ENCODE results near the gene VANGL2. TPM values are rescaled to one million over a fixed set of nuclear protein-coding genes. Genes with fewer than 3 reads are reported as not detected.

VANGL2 gene
- total and polyA plus RNA-seq, 2 of the 8 experiments (the other 6 are each of a cell fraction or from before 2014, with no cell fraction given) = 62.5 to 118 TPM

- Histone ChIP-seq H4K5ac (ENCODE audit: insufficient read length, low read depth, low read length) (no peak overlapping the region), H3K4me2 (ENCODE audit: insufficient read depth in 1 of 2, low read depth in 2 of 2, low read length in 2 of 2) (no peak overlapping the region), H2BK120ac (replicated peaks; ENCODE audit: low read depth, low read length) (no peak overlapping the region), H2BK5ac (ENCODE audit: low read depth, low read length) (no peak overlapping the region), H3K4me3 (ENCODE audit: extremely low read depth in 1 of 4, insufficient read depth in 2 of 4, low read depth in 3 of 4, low read length in 4 of 4) (no peak overlapping the region), H2AK5ac (ENCODE audit: low read depth, low read length) (no peak overlapping the region), H2AFZ (ENCODE audit: low read length) (no peak overlapping the region), H3K9me3 (ENCODE audit: insufficient read depth in 2 of 2, low read depth in 1 of 2, low read length in 1 of 2) (no peaks in the 10 kb centered on the region), H3K9ac (replicated peaks in 1 of 4; ENCODE audit: extremely low read depth in 1 of 4, low read depth in 3 of 4, low read length in 3 of 4) (no peak overlapping the region), H3K14ac (ENCODE audit: insufficient read length) (no peak overlapping the region), H3K23ac (ENCODE audit: insufficient read length) (no peak overlapping the region), H2BK20ac (ENCODE audit: low read length) (no peak overlapping the region), H3K18ac (ENCODE audit: extremely low read depth, low read length) (no peak overlapping the region), H3K36me3 (ENCODE audit: control insufficient read depth in 2 of 4, insufficient read depth in 4 of 4, low read length in 3 of 4) (peaks cover under 1 to 12% (median 3%) of the 10 kb centered on the region in 4 experiments; a peak in 3 of 8 replicates), H4K8ac (ENCODE audit: extremely low read depth, insufficient read depth, low read length) (no peak overlapping the region), H3K79me2 (ENCODE audit: control insufficient read depth in 1 of 2, insufficient read depth in 2 of 2, low read length in 2 of 2) (peaks cover 4 to 76% of the 10 kb centered on the region in 2 experiments), H3K79me1 (ENCODE audit: low read depth, low read length) (peaks cover 35% of the 10 kb centered on the region), H3K56ac (replicated peaks; ENCODE audit: insufficient read length, low read depth, low read length) (no peak overlapping the region), H4K20me1 (replicated peaks in 1 of 2; ENCODE audit: control insufficient read depth in 1 of 2, insufficient read depth in 2 of 2, low read length in 2 of 2) (peaks cover 8 to 15% of the 10 kb centered on the region in 2 experiments), H3K4ac (replicated peaks; ENCODE audit: insufficient read length, low read depth, low read length) (no peak overlapping the region), H3K27ac (ENCODE audit: low read depth, low read length) (no peak overlapping the region), H3K23me2 (ENCODE audit: low read depth, low read length) (no peaks in the 10 kb centered on the region), H2BK12ac (ENCODE audit: low read depth, low read length) (no peak overlapping the region; the same call in 1 of the 2 replicates), H2BK15ac (ENCODE audit: low read length) (no peak overlapping the region), H3K4me1 (replicated peaks in 1 of 4; ENCODE audit: control insufficient read depth in 3 of 4, insufficient read depth in 4 of 4, low read length in 3 of 4) (peaks cover 14 to 34% (median 26%) of the 10 kb centered on the region in 4 experiments), H3K27me3 (replicated peaks in 1 of 4; ENCODE audit: control insufficient read depth in 3 of 4, extremely low read depth in 1 of 4, insufficient read depth in 3 of 4, low read length in 3 of 4) (no peaks in the 10 kb centered on the region), H4K91ac (replicated peaks; ENCODE audit: insufficient read length, low read length) (no peak overlapping the region)
- DNase-seq (ENCODE audit: low read depth in 1 of 2, low spot score in 2 of 2) = no peak
- ChIA-PET CTCF (ENCODE audit: partially characterized antibody) (interaction anchor here (0.7 to 8.5 kb wide), 6 partner anchors 9 to 124 kb away, joined by 3 to 70 read pairs (median 4); partner anchors contain the start of gene NHLH1), POLR2A (ENCODE audit: partially characterized antibody) (interaction anchor here (1.2 to 1.6 kb wide), 2 partner anchors 15 to 36 kb away, joined by 5 read pairs; no protein-coding TSS in a partner anchor)
- no peak for FAIRE-seq
- TF ChIP-seq KDM1A (IDR thresholded peaks at IDR 0.05; ENCODE audit: borderline replicate concordance, low read length) = peak; percentile 58; the same call in 1 of the 2 replicates
- no peak for TF ChIP-seq EP300 (IDR thresholded peaks at IDR 0.05; ENCODE audit: borderline replicate concordance in 1 of 2, low read depth in 2 of 2, low read length in 2 of 2)
- WGBS, 2 experiments (ENCODE audit: extremely low coverage in 1 of 2, insufficient coverage in 1 of 2, insufficient read length in 1 of 2, insufficient replicate concordance in 2 of 2, low coverage in 1 of 2, low lambda C conversion rate in 2 of 2, missing lambda C conversion rate in 1 of 2) = 88% methylated on average over 3 of the region's 3 CpGs; no CpG with 5 or more reads in 1 of the 2 experiments
Measured at GRCh38 chr1:160412028-160412362, 11.6 kb downstream of the VANGL2 start.
